SIG-M5 treated with dmso at 0.1 percent for 504 hours (cell line): ENCODE results near the gene UMAD1.
A peak's percentile ranks its signal among the peaks of the same experiment; 100 is the strongest.

Source experiments
- DNase-seq: peaks from one replicate; lab custom pipeline; 2025; ENCODE audit not compliant: unreplicated experiment; lab: John Stamatoyannopoulos, UW

Gene UMAD1

DNA sequence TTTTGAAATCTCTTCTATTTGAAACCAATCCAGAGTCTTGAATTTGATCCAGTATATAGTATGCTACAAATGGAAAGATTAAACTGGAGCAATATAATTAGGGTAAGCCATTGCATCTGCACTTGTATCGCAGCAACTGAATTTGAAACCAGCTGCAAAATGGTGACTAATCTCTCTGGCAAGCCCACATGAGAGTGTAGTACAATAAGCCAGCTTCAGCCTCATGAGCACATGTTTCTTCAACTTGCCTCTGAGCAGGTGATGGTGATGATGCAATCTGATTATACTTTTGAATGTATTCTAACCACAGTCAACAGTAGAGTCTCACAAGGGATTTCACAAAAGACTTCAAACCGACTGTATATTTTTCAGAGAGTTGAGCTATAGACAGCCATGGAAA lies 78.7 kb downstream of the UMAD1 start:
- peak; percentile 44 for DNase-seq

DNA sequence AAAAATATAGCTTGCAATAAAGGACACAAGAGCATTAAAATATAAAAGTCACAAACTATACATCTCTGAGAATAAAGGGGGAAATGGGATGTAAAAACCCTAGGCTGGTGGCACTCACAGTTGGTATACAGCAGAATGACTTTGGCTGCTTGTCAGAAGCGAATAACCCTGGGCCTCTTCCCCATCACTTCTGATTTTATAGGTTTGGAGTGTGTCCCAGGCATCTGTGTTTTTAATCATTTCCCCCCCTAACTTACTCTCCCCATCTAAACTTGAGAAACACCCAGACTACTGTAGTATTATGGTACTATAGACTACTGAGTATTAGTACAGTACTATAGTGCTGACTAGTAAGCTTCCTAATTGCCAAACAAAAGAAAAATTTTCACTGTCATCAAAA lies 79.6 kb downstream of the UMAD1 start:
- DNase-seq = no peak

DNA sequence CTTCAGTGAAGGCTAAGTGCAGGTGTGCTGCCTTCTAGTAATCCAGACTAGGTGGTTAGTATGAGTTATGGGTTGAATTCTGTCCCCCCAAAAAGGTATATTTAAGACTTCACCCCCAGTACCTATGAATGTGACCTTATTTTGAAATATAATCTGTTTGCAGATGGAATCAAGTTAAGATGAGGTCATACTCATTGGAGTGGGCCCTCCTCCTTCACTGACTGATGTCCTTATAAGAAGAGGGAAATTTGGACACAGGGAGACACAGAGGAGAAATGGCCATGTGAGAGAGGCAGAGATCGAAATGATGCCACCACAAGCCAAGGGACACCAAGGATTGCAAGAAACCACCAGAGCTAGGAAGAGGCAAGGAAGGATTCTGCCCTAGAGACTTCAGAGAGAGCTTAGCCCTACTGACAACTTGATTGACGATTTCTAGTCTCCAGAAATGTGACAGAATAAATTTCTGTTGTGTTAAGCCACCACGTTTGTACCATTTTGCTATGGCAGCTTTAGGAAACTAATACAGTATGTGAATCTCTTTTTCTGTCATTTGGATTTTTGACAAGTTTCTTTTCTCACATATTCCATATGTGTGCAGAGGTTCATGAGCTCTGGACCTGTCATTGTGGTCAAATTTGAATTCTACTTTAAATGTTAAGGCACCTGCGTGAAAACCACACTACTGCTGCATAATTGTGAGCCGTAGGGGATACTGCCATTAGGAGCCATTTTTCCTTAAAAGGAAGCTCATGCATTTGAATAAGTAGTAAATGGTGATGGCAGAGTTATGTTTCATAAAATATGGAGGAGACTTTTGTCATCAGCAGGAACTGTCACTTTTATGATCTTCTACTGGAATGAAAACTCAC lies 80.4 kb downstream of the UMAD1 start:
- no peak for DNase-seq

DNA sequence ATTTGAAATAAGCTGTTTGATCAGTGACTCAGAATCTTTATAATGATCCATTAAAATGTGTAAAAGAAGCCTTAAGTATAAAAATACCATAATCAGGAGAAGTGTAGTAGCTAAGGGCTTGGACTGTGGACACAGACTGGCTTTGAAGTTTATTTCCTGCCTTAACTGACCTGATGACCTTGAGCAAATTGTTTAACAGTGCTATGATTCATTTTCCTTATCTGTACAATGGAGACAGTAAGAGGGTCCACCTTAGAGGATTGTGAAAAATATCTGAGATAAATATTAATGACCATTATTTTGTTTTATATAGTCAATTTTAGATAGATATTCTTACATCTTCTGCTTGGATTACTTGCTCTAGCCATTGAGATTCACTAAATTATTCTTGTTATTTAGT lies 91.2 kb downstream of the UMAD1 start:
- no peak for DNase-seq

DNA sequence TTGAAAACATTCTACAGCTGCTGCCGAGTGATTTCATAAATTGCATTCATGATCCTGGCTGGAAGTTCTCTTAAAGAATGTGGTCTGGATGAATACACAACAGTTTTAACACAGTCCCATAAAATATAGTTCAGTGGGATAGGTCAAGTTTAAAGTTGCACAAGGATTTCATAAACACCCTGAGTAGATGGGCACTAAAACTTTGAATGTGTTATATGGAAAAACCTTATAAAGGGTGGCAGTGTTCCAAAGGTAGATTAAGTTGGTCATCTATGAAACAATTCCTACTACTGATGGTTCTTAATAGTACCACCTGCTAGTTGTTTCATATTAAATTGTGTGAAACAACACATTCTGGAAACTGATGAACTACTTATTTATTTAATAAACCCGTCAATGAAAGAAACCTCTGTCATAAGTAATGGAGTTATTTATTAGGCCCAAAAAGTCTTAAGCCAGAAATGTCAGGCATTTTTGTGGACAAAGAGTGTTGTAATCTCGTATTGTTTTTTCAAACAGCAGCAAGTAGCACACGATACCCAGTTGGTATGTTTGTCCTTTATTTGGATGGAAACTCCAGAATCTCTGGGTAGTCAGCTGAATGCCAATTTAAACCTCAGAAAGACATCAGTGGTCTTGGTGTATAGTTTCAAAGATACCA lies 92.2 kb downstream of the UMAD1 start:
- DNase-seq = no peak

DNA sequence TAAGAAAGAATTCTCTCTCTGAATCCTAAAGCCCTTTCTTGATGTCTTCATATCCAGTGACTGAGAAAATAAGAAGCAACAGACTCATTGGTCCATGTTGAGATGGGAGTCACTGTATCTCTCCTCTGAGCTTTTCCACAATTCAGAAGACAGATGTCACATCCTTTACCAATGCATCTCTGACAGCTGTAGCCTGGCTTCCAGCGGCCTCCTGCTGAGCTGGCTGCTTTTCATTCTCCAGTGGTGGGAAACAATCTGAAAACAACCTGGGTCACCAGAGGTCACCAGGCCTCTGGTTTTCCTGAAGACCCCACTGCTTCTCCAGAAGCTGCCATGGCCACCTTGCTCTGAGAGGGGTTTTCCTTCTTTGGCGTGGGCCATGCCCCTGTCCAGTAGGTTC lies 96.1 kb downstream of the UMAD1 start:
- no peak for DNase-seq

DNA sequence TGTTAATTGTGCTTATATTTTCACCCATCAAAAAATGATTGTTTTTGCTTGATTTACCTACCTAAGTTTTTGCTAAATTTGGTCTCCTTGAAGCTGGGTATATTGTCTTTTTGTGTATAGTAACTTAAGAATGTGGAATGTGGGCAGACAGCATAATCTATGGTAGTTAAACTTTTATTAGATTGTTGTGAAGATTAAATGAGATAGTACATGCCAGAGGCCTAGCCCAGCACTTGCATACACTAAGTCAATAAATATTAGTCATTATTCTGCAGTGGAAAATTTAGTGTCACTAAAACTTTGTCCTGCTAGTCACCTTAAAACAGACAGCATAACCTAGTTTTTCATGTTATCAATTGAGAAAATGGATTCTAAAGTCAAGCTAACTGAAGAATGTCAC lies 97.1 kb downstream of the UMAD1 start:
- peak; percentile 29 for DNase-seq

DNA sequence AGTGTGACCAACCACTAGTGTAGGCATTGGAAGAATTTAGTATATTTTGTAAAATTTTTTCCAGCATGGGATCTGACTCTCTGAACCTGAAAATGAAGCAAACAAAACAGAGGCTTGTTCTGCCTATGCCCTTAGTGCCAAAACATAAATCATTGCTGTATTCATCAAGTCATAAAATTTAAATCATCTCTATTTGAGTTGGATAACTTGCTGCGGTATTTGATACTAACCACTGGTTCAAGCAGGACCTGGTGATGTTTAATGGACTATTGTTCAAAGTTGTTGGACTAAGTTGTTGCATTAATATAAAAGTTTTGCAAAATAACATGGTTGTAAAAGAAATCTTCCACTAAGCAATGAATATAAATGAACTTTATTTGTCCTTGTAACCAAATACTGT lies 97.6 kb downstream of the UMAD1 start:
- DNase-seq = no peak

DNA sequence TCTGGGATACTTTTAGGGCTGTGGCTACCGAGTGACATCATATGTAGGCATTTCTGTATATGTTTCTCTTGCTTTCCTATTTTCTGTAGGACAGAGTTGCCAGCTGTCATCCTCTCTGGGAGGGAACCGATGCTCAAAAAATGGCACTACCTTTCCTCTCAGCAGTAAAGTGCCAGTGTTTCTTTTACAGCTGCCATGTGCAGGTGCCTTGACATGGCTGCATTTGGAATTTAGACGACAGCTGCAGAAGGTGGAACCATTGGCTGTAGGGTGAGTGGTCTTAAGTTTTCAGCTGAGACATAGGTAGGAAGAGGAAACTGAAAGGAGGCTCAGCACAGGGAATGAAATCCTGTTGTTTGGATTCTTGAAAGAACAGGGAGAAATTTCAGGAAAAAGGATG lies 98.1 kb downstream of the UMAD1 start:
- no peak for DNase-seq

DNA sequence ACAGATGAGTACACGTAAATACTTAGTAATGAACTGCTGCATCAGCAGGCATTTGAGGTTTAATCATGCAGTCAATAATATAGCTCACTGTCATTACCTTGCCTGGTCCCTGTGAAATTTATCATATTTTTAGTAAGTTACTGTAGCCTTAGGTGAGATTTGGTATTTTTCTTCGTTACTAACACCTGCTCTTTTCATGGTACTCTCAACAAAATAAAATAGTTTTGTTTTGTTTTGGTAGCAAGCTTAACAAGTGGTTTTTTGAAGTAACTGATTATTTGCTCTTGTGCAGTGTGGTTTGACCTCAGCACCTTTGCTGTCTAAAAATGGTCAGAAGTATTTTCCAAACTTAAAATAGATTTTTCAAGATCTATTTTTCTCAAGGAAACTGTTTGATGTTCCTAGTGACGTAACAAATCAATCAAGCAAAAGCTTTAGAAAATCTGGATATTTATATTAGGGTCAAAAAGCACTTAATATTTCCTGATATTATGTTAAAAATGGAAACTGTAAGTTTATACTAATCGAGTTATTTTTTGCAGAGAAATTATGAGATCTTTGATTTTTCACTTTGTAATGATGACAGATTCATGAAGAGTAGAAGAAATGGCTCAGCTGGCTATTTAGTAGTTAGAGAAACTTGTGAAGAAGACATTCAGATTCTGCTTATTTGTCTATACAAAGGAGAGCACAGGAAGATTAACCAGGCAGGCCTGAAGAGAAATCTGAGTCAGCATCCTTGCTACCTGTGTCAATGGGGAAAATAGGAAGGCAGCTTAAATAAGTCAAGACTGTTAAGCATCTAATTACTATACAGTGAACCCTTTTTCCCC lies 98.9 kb downstream of the UMAD1 start:
- DNase-seq = no peak

DNA sequence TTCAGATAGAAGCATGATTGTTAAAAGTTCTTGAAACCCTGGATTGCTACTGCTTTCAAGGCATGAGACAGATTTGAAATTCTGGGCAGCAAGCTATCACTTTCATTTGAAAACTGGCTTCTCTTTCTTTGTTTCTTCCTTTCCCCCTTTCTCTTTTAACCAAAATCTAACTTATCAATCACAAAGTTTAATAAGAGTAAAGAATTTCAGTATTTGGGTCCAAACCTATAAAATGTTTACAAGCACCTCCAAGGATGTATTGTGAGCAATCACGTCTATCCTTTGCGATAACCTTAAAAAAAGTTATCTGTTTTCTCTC lies 99.4 kb downstream of the UMAD1 start:
- no peak for DNase-seq

DNA sequence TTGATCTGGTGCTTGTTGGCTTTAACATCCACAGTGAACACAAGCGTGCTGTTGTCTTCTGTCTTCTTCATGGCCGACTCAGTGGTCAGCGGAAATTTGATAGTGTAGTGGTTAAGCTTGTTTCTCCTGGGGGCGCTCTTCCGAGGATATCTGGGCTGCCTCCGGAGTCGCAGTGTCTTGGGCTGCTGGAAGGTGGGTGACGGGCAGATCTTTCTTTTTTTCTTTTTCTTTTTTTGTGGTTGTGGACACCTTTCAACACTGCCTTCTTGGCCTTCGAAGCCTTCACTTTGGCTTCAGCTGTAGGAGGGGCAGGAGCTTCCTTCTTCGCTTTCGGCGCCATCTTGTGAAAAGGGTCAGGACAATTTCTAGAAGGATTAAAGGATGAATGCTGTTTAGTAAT lies 101.7 kb downstream of the UMAD1 start:
- no peak for DNase-seq

DNA sequence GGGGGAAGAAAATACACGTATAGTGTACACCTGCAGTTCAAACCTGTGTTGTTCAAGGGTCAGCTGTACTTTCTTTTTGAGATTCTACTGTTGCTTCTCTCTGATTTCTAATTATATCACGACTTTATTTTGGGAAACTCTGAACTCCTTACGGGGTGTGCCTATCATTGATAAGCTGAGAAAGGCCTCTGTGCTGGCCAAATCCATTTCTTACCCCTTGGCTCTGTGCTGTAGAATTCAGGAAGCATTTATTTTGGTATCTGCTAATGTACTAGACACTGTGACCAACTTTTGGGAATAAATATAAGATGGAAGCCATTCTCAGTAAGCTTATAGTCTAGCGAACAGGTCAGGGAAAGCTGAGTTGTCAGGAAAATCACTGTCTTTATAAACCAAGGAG lies 104.7 kb downstream of the UMAD1 start:
- DNase-seq = no peak

DNA sequence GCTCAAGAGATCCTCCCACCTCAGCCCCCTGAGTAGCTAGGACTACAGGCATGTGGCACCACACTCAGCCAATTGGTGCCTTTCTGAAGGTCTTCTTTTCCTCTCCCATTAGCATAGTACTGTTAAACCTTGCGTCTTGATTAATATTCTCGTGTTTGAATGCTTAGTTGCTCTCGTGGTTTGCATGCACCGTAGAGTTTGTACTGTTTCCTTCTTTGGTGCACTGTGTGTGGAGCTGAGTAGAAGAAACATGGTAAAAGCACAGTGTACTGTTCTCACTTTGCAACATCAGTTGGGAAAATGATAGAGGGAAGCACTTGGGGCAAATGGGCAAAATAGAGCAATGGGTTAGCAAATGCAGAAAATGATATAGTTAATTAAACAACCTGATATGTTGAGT lies 105.4 kb downstream of the UMAD1 start:
- DNase-seq = no peak

DNA sequence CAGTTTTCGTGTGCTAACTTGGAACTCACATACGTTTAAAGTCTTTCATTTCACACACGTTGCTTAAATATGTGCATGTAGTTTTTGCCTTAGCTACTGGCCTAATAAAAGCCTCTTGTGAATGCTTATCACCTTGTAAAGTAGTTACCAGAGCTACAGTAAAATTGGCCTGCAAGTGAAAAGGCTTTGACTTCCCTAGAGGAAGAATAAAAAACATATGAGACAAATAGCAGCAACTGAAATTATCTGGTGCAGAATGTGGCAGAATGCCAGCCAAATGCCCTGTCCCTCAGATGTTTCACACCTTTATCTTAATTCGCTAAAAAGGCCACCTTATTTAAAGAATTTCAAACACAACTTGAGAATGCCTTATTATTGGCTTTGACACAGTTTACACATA lies 105.9 kb downstream of the UMAD1 start:
- no peak for DNase-seq

DNA sequence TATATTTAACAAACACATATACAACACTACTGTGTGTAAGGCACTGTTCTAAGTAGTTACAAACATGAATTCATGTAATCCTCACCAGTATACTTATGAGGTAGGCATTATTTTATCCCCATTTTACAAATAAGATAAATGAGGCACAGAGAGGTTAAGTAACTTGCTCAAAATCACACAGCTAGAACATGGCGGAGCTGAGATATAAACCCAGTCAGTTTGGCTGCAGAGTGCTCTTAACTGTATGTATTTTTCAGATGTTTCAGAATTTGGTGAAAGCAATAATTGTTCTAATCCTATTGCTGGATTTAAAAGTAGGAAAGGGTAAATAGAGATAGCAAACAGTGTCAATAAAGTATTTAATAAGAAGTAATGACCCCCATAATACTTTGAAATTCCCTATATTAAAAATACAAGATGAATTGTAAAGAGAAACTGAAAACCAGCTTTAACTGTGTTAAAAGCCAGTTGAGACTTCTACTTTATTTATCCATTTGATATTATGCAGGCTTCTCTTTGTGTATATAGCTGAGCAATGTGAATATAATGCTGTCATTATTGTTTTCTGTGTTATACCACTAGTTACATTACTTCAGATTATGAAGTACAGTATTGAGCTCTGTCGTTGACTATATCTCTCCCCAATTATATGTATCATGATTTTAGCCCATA lies 110.2 kb downstream of the UMAD1 start:
- no peak for DNase-seq

DNA sequence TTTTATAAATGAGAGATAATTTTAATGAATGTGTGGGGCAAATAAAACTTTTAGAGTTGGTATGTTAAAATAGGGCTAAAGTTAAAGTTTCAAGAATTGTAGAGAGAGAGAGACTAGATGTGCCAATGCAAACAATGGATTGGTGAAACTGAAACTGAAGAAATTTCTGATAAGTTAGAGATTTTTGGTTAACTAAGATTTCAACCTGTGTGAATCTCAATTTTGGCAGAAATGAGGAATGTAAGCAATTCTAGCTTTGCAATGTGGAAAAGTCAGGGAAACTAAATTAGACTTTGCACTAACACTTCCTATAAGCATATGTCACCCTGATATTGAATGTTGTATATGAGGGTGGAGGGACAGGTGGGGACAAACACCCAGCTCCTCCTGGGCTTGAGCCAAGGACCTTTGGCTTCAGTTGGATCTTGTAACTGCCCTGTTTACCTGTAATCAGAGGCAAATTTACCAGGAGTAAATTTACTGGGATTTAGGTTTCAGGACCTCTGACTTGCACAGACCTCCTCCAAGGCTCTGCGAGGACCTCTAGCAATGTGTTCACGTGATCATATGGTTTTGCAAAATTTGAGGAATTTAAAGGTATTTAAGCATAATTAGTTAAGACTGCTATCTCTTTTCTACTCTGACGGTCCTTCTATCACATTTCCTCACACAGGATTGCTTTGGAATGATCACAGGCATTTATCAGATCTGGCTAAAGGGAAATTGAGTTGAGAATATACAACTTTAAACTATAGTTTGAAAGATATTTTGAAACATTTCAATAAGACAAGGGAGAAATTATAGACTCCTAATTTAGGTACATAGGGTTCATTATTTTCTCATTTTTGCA lies 110.9 kb downstream of the UMAD1 start:
- no peak for DNase-seq

DNA sequence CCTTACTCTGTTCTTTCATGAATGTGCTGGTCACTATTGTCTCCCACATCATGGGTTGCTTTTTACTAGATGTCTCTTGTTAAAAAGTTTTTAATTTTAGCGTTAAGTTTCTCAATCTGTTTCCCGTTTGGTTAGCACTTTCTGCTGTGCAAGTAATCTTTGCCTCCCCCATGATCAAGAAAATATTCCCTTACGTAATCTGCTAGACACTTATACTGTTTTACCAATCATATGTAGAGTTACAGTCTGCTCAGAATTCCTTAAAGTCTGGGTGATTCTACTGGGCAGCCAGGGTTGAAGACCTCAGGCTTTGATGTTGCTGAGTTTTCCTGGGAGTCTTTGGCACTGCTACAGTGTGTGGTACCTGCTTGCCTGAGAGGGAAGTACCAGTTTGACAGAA lies 116.0 kb downstream of the UMAD1 start:
- no peak for DNase-seq

DNA sequence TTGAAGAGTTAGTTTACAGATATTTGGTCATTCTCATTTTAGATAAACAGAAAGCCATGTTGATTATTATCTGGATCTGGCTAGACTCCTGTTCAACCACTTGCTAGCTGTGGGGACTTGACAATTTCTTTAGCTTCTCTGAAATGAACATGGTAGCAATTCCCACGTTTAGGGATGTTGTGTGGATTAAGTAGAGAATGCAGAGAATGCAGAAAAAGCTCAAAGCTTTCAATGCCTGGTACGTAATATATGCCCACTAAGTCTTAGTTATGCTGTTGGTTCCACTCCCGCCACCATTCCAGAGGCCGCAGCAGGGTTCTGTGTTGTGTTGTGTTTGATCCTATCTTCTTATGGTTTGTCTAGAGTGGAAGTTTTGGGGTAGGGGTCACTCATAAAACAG lies 117.0 kb downstream of the UMAD1 start:
- DNase-seq = no peak

DNA sequence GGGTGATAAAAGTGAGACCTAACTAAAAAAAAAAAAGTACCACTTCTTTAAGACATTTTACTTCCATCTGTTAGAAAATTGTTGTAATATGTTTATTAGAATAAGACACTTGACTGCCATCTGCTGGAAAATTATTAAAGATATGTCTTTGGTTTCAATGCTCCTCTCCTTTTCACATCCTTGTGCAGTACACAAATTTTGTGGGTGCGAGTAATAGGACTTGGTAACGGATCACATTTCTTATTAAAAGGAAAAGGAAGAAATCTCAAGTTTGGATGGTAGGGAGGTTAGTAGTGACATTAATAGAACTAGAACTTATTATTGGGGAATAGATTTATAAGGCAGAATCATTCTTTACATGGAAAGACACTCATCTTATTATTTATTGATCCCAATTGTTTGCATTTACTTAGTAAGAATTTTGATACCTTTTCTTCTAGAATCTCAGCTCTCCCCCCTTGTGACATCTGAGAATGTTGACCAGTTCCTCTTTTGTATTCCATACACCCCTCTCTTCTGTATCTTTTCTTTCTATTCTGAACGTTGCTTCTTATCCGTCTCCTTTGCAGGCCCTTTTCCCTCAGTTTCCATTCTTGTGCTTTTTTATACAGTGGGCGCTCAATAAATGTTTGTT lies 120.9 kb downstream of the UMAD1 start:
- DNase-seq = peak; percentile 50
